ENCODE data around the gene CLASRP. TPM values are rescaled to one million over a fixed set of nuclear protein-coding genes. Genes with fewer than 3 reads are reported as not detected.

CLASRP gene
- total RNA-seq, 1 experiment from 2014 or later: 87.1 TPM

DNA sequence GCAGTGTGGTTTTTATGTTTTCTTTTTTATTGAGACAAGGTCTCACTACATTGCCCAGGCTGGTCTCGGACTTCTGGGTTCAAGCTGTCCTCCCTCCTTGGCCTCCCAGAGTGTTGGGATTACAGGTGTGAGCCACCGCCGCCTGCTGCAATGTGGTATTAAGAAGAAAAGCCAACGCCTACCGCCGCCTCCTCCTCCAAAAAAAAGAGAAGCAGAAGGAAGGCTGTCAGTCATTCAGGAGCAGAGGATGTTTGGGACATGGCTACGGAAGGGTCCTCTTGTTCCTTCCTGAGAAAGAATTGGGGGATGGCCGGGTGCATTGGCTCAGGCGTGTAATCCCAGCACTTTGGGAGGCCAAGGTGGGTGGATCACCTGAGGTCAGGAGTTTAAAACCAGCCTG, 55.3 kb downstream of the CLASRP start:
- no peak overlapping the region for H3K56ac ChIP-seq (ENCODE audit: insufficient read length, low read depth, low read length)
- H2AK5ac ChIP-seq (ENCODE audit: insufficient read length, low read length): no peak overlapping the region
- Mint-ChIP-seq H3K4me3 (peak overlapping the region; percentile 87 to 90), H3K9me3 (no peaks in the 10 kb centered on the region; a peak in 2 of 5 replicates), H3K27me3 (ENCODE audit: low read depth) (no peaks in the 10 kb centered on the region), H3K27ac (peak overlapping the region in 1 of 3 experiments; percentile 50; a peak in 2 of 7 replicates), H3K36me3 (ENCODE audit: insufficient read depth in 1 of 3, low read depth in 3 of 3) (peaks cover 12 to 32% (median 13%) of the 10 kb centered on the region in 3 experiments), H3K4me1 (peaks cover 59 to 67% of the 10 kb centered on the region in 2 experiments)
- no peaks in the 10 kb centered on the region for H3K9me3 ChIP-seq (ENCODE audit: control insufficient read depth, low read depth, low read length)
- no peaks in the 10 kb centered on the region for H4K20me1 ChIP-seq (ENCODE audit: control insufficient read depth, insufficient read depth, insufficient read length)
- no peak overlapping the region for H3K27ac ChIP-seq (ENCODE audit: insufficient read length, low read depth, low read length)
- no peak overlapping the region for H3T11ph ChIP-seq (ENCODE audit: low read length)
- no peak for DNase-seq
- peak overlapping the region; percentile 95 for H3K4me2 ChIP-seq (ENCODE audit: insufficient read depth, insufficient read length, low read length)
- H2BK120ac ChIP-seq (ENCODE audit: low read depth, low read length, poor library complexity, severe bottlenecking): no peak overlapping the region
- H4K8ac ChIP-seq (replicated peaks; ENCODE audit: insufficient read length, low read depth, low read length): no peak overlapping the region
- H3K27me3 ChIP-seq (ENCODE audit: insufficient read depth, low read length): no peaks in the 10 kb centered on the region
- H3K14ac ChIP-seq (ENCODE audit: insufficient read depth, low read length): no peak overlapping the region
- no peak overlapping the region for H2BK12ac ChIP-seq (ENCODE audit: insufficient read length, low read depth, low read length)
- H3K23ac ChIP-seq (ENCODE audit: insufficient read length, low read depth, low read length): no peak overlapping the region
- no peak overlapping the region for H3K4ac ChIP-seq (ENCODE audit: low read depth, low read length)
- H4K91ac ChIP-seq (ENCODE audit: insufficient read length, low read depth, low read length): no peak overlapping the region
- H3K23me2 ChIP-seq (ENCODE audit: insufficient read length, low read depth, low read length, poor library complexity, severe bottlenecking): peaks cover 9% of the 10 kb centered on the region
- TF ChIP-seq, protein P1, sequence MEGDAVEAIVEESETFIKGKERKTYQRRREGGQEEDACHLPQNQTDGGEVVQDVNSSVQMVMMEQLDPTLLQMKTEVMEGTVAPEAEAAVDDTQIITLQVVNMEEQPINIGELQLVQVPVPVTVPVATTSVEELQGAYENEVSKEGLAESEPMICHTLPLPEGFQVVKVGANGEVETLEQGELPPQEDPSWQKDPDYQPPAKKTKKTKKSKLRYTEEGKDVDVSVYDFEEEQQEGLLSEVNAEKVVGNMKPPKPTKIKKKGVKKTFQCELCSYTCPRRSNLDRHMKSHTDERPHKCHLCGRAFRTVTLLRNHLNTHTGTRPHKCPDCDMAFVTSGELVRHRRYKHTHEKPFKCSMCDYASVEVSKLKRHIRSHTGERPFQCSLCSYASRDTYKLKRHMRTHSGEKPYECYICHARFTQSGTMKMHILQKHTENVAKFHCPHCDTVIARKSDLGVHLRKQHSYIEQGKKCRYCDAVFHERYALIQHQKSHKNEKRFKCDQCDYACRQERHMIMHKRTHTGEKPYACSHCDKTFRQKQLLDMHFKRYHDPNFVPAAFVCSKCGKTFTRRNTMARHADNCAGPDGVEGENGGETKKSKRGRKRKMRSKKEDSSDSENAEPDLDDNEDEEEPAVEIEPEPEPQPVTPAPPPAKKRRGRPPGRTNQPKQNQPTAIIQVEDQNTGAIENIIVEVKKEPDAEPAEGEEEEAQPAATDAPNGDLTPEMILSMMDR (conservative IDR thresholded peaks at IDR 0.05): no peak
- no peak overlapping the region for H4K5ac ChIP-seq (ENCODE audit: insufficient read length, low read depth, low read length)
- H3K18ac ChIP-seq (ENCODE audit: insufficient read length, low read depth, low read length): no peak overlapping the region
- no peaks in the 10 kb centered on the region for H3K79me1 ChIP-seq (ENCODE audit: insufficient read depth, low read depth, low read length, poor library complexity, severe bottlenecking)
- H2BK20ac ChIP-seq (ENCODE audit: low read depth, low read length, poor library complexity, severe bottlenecking): no peak overlapping the region
- peaks cover 48% of the 10 kb centered on the region; the same call in 1 of the 2 replicates for H3K79me2 ChIP-seq (ENCODE audit: insufficient read depth, low read length)
- no peak overlapping the region for H2AFZ ChIP-seq (ENCODE audit: low read length)
- H2BK5ac ChIP-seq (ENCODE audit: insufficient read length, low read length): no peak overlapping the region
- peak overlapping the region; percentile 99 for H3K9ac ChIP-seq (ENCODE audit: extremely low read depth, insufficient read length, low read length)
- no peak overlapping the region for H2BK15ac ChIP-seq (ENCODE audit: low read depth, low read length)
- no CpG with 5 or more reads among the region's 9 CpGs for WGBS (ENCODE audit: extremely low coverage, insufficient read length, low lambda C conversion rate)
- no peaks in the 10 kb centered on the region; the same call in 1 of the 2 replicates for H3K4me1 ChIP-seq (ENCODE audit: insufficient read depth, low read length)
